Measurements from ENCODE around the gene GPRIN1.

GPRIN1 gene

DNA sequence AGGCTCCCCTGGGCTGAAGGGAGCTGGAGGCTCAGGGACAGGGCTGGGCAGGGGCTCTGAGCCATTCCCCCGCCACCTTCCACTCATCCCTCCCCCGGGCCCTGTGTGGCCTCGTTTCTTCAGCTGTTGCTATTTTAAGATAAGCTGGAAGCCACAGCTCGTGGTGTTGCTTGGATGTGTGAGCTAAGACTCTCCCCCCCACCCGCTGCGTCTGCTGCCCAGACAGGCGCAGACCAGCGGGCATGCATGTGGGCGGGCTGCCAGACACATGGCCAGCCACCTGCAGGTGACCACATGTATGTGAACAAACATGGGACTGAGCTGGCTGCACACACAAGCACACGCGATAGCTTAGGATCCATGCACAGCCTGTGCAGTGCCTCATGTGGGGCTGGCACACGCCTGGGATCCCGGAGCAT lies 11.7 kb upstream of the GPRIN1 start:
- DNase-seq (ENCODE audit: low spot score), result no peak
- no peak for TF ChIP-seq CTCF (IDR thresholded peaks at IDR 0.05; ENCODE audit: extremely low read depth, missing control alignments)

GRCh38 chr5:176620333-176620981 lies 10.5 kb upstream of the GPRIN1 start:
- no peak for DNase-seq (ENCODE audit: low spot score)
- TF ChIP-seq CTCF (IDR thresholded peaks at IDR 0.05; ENCODE audit: extremely low read depth, missing control alignments), result no peak

GRCh38 chr5:176619569-176620332 lies 9.8 kb upstream of the GPRIN1 start:
- no peak for DNase-seq (ENCODE audit: low spot score)
- no peak for TF ChIP-seq CTCF (IDR thresholded peaks at IDR 0.05; ENCODE audit: extremely low read depth, missing control alignments)

DNA sequence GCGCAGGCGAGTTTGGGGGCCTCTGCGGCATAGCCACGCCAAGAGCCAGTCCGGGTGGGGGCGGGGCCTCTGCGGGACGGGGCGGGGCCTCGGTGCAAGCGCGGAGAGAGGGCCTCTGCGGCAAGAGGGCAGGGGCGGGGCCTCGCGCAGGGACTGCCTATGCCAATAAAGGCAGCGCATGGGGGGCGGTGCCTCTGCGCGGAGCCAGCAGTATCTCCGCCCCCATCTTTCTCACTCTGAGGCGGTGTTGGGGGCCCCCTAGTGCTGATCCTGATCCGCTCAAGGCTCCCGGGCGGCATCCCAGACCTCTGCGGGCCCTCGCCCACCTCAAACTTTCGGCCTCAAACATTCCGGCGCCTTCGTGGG lies 9.2 kb upstream of the GPRIN1 start:
- peak; percentile 90 for DNase-seq (ENCODE audit: low spot score)
- peak; percentile 18 for TF ChIP-seq CTCF (IDR thresholded peaks at IDR 0.05; ENCODE audit: extremely low read depth, missing control alignments)

DNA sequence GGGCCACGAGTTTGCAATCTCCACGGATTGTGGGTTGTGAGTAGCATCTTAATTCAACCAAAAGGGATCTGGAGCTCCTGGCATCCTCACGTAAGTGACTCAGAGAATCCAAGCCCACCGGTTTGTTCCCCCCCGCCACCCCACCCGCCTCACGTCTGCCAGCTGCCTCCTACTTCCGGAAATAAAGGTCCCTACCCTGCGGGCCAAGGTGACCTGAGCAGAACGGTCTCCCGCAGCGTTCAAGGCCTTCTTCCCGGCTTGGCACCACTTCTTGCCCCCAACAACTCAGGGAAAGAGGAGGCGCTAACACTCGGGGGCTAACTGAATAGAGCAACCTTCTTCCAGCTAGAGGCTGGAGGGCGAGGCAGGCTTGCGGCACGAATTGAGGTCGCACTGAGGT lies 8.8 kb upstream of the GPRIN1 start:
- DNase-seq (ENCODE audit: low spot score), result no peak
- TF ChIP-seq CTCF (IDR thresholded peaks at IDR 0.05; ENCODE audit: extremely low read depth, missing control alignments), result no peak

GRCh38 chr5:176616511-176616910 lies 6.6 kb upstream of the GPRIN1 start:
- no peak for DNase-seq (ENCODE audit: low spot score)
- TF ChIP-seq CTCF (IDR thresholded peaks at IDR 0.05; ENCODE audit: extremely low read depth, missing control alignments), result no peak

- DNase-seq (ENCODE audit: low spot score), result no peak
- TF ChIP-seq CTCF (IDR thresholded peaks at IDR 0.05; ENCODE audit: extremely low read depth, missing control alignments), result no peak
Measured at GRCh38 chr5:176614805-176615478, 5.0 kb upstream of the GPRIN1 start.

Measured in GM20000 (cell line).